GM12891 (cell line): ENCODE measurements around the gene EPB41L1.

Source experiments
- PAX5 ChIP-seq: IDR thresholded peaks from 2 replicates; pipeline ENCODE4 v1.6.1; 2011; ENCODE audit warnings: low read length, moderate library complexity, mild to moderate bottlenecking; ENCODE audit not compliant: insufficient read depth, severe bottlenecking
- POLR2A ChIP-seq: IDR thresholded peaks from 2 replicates; pipeline ENCODE4 v1.6.1; 2011; ENCODE audit warnings: low read depth, low read length, control low read depth
- POLR2AphosphoS5 ChIP-seq: IDR thresholded peaks from 2 replicates; pipeline ENCODE4 v1.6.1; 2011; ENCODE audit warnings: low read depth, low read length, control low read depth
- POU2F2 ChIP-seq: IDR thresholded peaks from 2 replicates; pipeline ENCODE4 v1.6.1; 2011; ENCODE audit warnings: low read depth, mild to moderate bottlenecking, control low read depth, low read length, moderate library complexity
- SPI1 ChIP-seq: IDR thresholded peaks from 2 replicates; pipeline ENCODE4 v1.6.1; 2011; ENCODE audit warnings: low read depth, low read length, control low read depth
- TAF1 ChIP-seq: IDR thresholded peaks from 2 replicates; pipeline ENCODE4 v1.6.1; 2011; ENCODE audit warnings: low read depth, low read length, control low read depth

- TF ChIP-seq TAF1 (no peak), POLR2AphosphoS5 (no peak), POLR2A (no peak), PAX5 (no peak), SPI1 (no peak), POU2F2 (no peak)
Measured at GRCh38 chr20:36153204-36153603, 1.3 kb upstream of the EPB41L1 start.
